Keratinocyte (primary cell): Measurements from ENCODE around the gene TNFSF9.

Experiments
- CTCF ChIP-seq, 3 experiments: IDR thresholded peaks in 1 of 3; conservative IDR thresholded peaks in 1 of 3; optimal IDR thresholded peaks in 1 of 3; 2 replicates in 2 of 3; 3 replicates in 1 of 3; pipeline versions ENCODE3 to v1.5.1; 2011; ENCODE audit warnings: low read length in 3 of 3, mild to moderate bottlenecking in 3 of 3, moderate library complexity in 2 of 3, control low read depth in 1 of 3, inconsistent platforms in 1 of 3; ENCODE audit not compliant: insufficient read depth in 2 of 3; ENCODE audit errors: extremely low read depth in 1 of 3
- EZH2 ChIP-seq: IDR thresholded peaks from one replicate; pipeline ENCODE4 v1.6.1; 2012; ENCODE audit warnings: inconsistent platforms, mild to moderate bottlenecking, low read length, moderate library complexity

GRCh38 chr19:6579450-6580178 lies 48.8 kb downstream of the TNFSF9 start:
- TF ChIP-seq CTCF (optimal IDR thresholded peaks at IDR 0.05 in 1 of 3, IDR thresholded peaks at IDR 0.05 in 1 of 3, conservative IDR thresholded peaks at IDR 0.05 in 1 of 3; ENCODE audit: extremely low read depth in 1 of 3, insufficient read depth in 2 of 3, low read length in 3 of 3), result no peak
- no peak for TF ChIP-seq EZH2
